ENCODE measurements around the gene MYCBPAP. TPM values are rescaled to one million over a fixed set of nuclear protein-coding genes. Genes with fewer than 3 reads are reported as not detected.

The MYCBPAP gene
- total RNA-seq, 1 experiment from 2014 or later: not detected

DNA sequence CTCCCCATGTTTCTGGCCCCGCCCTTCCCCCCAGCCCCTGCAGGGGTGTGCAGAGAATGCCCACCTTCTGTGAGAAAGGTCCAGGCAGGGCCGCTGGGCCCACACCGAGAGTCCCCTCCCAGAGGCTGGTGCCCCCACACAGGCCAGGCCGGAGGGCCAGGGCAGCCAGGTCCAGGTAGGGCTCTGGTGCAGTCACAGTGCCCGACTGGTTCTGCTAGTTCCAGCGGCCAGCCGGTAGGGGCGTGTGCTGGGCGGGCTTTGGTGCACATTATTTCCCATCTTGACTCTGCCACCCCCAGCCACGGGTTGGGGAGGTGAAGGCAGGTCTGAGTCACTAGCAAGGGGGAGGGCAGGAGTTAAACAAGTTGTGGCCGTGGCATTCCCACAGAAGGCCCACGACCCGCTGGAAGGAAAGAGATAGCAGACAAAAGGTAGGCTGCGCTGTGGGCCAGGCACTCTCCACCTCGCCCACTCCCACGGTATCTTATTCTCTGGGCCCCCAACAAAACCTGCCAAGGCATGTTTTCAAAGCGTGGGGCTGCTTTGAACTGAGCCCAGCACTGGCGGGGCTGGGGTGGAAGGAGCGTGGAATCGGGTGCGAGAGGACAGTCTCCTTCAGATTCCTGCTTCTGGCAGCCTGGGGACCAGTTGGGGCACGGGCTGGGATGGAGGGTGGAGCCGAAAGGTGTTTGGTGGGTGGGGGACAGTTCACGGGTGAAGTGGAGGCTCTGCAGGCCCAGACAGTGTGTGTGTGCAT lies 26.2 kb downstream of the MYCBPAP start:
- intact Hi-C loops (cut with micrococcal nuclease): loop anchor here (2.0 kb wide), 1 partner anchor 52 kb away; no protein-coding TSS in a partner anchor
- Histone ChIP-seq H3K9me2 (ENCODE audit: insufficient read depth) (no peaks in the 10 kb centered on the region), H3K79me2 (ENCODE audit: insufficient read depth, low read length) (no peaks in the 10 kb centered on the region; the same call in 1 of the 2 replicates), H3K4me1 (ENCODE audit: control insufficient read depth in 1 of 2, insufficient read depth in 2 of 2, low read length in 2 of 2) (peaks cover 39 to 50% of the 10 kb centered on the region in 2 experiments), H3K9me3 (ENCODE audit: control insufficient read depth in 1 of 2, insufficient read depth in 1 of 2, low read depth in 1 of 2, low read length in 2 of 2) (no peaks in the 10 kb centered on the region), H3K9ac (ENCODE audit: low read length) (peak overlapping the region; percentile 78), H2AFZ (ENCODE audit: low read depth, low read length, poor library complexity, severe bottlenecking) (peak overlapping the region; percentile 40), H3K4me2 (ENCODE audit: low read length) (peak overlapping the region; percentile 99), H3K27ac (ENCODE audit: low read depth, low read length) (peak overlapping the region; percentile 73), H3K36me3 (ENCODE audit: control insufficient read depth in 1 of 2, insufficient read depth in 2 of 2, low read length in 2 of 2) (no peaks in the 10 kb centered on the region; a peak in 1 of 4 replicates), H4K20me1 (ENCODE audit: insufficient read depth) (no peaks in the 10 kb centered on the region), H3K4me3 (replicated peaks in 1 of 2; ENCODE audit: low read depth in 1 of 2, low read length in 2 of 2) (peak overlapping the region; percentile 45 to 75), H3K27me3 (ENCODE audit: insufficient read depth, low read length) (no peaks in the 10 kb centered on the region)
- no TSS peak for BruUV-seq (replicated peaks)
- CTCF ChIA-PET: interaction anchor here (1.0 kb wide), 1 partner anchor 32 kb away, joined by 4 read pairs; no protein-coding TSS in a partner anchor
- peak; percentile 55 for DNase-seq (ENCODE audit: low read depth, low spot score)
- POLR2A ChIA-PET: interaction anchor here (1.3 kb wide), 1 partner anchor 7 kb away, joined by 3 read pairs; no protein-coding TSS in a partner anchor
- TF ChIP-seq SIN3A (IDR thresholded peaks at IDR 0.05; ENCODE audit: low read depth): no peak
- TF ChIP-seq, protein P1, sequence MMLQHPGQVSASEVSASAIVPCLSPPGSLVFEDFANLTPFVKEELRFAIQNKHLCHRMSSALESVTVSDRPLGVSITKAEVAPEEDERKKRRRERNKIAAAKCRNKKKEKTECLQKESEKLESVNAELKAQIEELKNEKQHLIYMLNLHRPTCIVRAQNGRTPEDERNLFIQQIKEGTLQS (IDR thresholded peaks at IDR 0.05): no peak
- peak; percentile 23 for TF ChIP-seq POLR2A (IDR thresholded peaks at IDR 0.05; ENCODE audit: borderline replicate concordance, extremely low read depth, insufficient read depth, insufficient read length)
- TF ChIP-seq, protein P2, sequence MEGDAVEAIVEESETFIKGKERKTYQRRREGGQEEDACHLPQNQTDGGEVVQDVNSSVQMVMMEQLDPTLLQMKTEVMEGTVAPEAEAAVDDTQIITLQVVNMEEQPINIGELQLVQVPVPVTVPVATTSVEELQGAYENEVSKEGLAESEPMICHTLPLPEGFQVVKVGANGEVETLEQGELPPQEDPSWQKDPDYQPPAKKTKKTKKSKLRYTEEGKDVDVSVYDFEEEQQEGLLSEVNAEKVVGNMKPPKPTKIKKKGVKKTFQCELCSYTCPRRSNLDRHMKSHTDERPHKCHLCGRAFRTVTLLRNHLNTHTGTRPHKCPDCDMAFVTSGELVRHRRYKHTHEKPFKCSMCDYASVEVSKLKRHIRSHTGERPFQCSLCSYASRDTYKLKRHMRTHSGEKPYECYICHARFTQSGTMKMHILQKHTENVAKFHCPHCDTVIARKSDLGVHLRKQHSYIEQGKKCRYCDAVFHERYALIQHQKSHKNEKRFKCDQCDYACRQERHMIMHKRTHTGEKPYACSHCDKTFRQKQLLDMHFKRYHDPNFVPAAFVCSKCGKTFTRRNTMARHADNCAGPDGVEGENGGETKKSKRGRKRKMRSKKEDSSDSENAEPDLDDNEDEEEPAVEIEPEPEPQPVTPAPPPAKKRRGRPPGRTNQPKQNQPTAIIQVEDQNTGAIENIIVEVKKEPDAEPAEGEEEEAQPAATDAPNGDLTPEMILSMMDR (IDR thresholded peaks at IDR 0.05 in 2 of 3, conservative IDR thresholded peaks at IDR 0.05 in 1 of 3; ENCODE audit: borderline replicate concordance in 1 of 3, insufficient read depth in 1 of 3, low read depth in 2 of 3, low read length in 2 of 3): peak in 2 of 3 experiments; percentile 68 to 83; a peak in 4 of 6 replicates
- TF ChIP-seq EZH2phosphoT487 (IDR thresholded peaks at IDR 0.05; ENCODE audit: borderline replicate concordance): no peak
- no peak for TF ChIP-seq FOSL1 (IDR thresholded peaks at IDR 0.05; ENCODE audit: low read depth)
- TF ChIP-seq CBX3 (IDR thresholded peaks at IDR 0.05; ENCODE audit: low read depth): no peak
- peak; percentile 70 for TF ChIP-seq YY1 (IDR thresholded peaks at IDR 0.05; ENCODE audit: extremely low read depth, insufficient replicate concordance, low read depth, low read length)
- no peak for TF ChIP-seq CEBPB (IDR thresholded peaks at IDR 0.05; ENCODE audit: low read depth)
- peak; percentile 90 for TF ChIP-seq POLR2AphosphoS5 (IDR thresholded peaks at IDR 0.05; ENCODE audit: low read depth, low read length)
- TF ChIP-seq, protein P3, sequence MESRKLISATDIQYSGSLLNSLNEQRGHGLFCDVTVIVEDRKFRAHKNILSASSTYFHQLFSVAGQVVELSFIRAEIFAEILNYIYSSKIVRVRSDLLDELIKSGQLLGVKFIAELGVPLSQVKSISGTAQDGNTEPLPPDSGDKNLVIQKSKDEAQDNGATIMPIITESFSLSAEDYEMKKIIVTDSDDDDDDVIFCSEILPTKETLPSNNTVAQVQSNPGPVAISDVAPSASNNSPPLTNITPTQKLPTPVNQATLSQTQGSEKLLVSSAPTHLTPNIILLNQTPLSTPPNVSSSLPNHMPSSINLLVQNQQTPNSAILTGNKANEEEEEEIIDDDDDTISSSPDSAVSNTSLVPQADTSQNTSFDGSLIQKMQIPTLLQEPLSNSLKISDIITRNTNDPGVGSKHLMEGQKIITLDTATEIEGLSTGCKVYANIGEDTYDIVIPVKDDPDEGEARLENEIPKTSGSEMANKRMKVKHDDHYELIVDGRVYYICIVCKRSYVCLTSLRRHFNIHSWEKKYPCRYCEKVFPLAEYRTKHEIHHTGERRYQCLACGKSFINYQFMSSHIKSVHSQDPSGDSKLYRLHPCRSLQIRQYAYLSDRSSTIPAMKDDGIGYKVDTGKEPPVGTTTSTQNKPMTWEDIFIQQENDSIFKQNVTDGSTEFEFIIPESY (IDR thresholded peaks at IDR 0.05; ENCODE audit: extremely low read depth, insufficient replicate concordance, low read length): peak; percentile 25
- no peak for TF ChIP-seq RAD21 (IDR thresholded peaks at IDR 0.05; ENCODE audit: low read depth)
- RAD21 ChIA-PET (ENCODE audit: low non-redundant PET in 1 of 2, low total read pairs in 2 of 2, uncharacterized antibody in 2 of 2, unreplicated experiment in 2 of 2): no interaction called here
- ATAC-seq: peak; percentile 88
